GM12873 (cell line): ENCODE data around the gene G3BP1.
A peak's percentile ranks its signal among the peaks of the same experiment; 100 is the strongest.

ENCODE experiments used
- TF ChIP-seq, protein P1 (sequence below): IDR thresholded peaks from 2 replicates; pipeline ENCODE4 v1.5.1; 2012; ENCODE audit warnings: low read depth, mild to moderate bottlenecking, moderate library complexity, low read length, control low read depth; ENCODE audit not compliant: insufficient read depth; ENCODE audit errors: missing control alignments

G3BP1 gene

DNA sequence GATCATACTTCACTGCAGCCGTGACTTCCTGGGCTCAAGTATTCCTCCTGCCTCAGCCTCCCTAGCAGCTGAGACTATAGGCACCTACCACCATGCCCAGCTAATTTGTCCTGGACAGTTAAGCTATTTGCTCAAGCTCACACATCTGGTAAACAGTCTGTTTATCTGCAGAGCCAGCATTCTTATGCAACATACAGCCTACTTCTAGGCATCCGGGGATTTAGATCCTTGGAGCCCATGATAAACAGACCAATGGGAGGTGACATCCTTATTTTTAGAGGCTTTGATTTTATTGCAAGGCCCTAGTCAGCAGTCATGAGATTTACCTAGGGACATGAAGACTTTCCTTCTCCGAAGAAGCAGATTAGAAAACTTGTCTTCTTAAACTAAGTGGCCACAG is 34.3 kb upstream of the G3BP1 start:
- TF ChIP-seq, protein P1, sequence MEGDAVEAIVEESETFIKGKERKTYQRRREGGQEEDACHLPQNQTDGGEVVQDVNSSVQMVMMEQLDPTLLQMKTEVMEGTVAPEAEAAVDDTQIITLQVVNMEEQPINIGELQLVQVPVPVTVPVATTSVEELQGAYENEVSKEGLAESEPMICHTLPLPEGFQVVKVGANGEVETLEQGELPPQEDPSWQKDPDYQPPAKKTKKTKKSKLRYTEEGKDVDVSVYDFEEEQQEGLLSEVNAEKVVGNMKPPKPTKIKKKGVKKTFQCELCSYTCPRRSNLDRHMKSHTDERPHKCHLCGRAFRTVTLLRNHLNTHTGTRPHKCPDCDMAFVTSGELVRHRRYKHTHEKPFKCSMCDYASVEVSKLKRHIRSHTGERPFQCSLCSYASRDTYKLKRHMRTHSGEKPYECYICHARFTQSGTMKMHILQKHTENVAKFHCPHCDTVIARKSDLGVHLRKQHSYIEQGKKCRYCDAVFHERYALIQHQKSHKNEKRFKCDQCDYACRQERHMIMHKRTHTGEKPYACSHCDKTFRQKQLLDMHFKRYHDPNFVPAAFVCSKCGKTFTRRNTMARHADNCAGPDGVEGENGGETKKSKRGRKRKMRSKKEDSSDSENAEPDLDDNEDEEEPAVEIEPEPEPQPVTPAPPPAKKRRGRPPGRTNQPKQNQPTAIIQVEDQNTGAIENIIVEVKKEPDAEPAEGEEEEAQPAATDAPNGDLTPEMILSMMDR = no peak

DNA sequence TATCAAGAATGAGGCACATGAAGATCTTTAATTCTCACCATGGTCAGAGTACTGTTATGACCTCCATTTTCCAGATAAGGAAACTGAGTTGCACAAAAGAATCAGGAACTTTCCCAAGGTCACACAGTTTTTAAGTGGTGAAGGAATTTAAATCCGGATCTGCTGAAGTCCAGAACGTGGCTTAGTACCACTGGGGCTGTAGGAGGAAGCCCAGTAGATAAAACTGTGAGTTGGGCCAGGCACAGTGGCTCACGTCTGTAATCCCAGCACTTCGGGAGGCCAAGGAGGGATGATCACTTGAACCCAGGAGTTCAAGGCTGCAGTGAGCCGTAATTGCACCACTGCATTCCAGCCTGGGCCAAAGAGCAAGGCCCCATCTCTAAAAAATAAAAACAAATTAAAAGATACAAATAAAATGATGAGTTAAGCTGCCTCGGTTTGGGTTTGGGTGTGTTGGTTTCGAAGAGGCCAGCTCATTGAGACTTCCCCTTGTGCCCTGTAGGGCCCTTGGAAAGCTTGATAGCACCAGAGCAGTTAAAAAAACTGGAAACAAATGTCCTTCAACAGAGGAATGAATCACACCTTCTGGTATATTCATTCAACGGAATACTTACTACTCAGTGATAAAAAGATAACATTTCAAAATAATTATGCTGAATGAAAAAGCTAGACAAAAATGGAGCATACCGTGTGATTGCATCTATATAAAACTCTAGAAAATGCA is 33.5 kb upstream of the G3BP1 start:
- TF ChIP-seq, protein P1 = no peak

DNA sequence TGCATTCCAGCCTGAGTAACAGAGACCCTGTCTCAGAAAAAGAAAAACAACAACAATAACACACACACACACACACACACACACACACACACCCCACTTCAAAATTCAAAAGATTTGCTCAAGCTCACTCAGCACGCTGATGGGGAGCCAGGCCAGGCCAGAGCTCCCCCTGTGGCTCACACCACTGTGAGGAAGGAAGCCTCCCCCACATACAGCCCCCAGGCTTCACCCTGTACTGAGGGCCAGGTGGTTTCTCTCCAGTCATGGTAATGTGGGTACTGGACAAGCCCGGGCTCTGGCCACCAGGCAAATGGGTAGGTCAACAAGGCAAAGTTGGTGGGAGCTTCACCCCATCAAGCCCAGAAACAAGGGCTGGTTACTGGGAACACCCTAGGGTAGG is 32.4 kb upstream of the G3BP1 start:
- TF ChIP-seq, protein P1 = no peak

DNA sequence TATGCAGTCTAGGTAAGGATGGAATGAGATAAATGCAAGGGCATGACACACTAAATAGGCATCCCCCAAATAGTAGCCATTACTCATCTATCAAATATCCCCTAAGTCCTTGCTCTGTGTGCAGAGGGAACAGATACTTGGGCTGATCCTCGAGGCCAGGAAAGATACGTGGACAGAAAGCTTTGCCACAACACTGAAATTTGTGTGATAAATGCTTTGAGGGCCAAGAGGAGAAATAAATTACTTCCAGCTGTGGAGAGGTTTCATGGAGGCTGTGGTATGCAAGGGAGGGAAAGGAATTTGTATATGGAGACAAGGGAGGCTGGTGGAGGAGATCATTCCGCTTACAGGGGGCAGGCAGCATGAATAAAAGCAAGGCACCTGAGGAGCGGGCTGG is 31.8 kb upstream of the G3BP1 start:
- TF ChIP-seq, protein P1 = no peak

DNA sequence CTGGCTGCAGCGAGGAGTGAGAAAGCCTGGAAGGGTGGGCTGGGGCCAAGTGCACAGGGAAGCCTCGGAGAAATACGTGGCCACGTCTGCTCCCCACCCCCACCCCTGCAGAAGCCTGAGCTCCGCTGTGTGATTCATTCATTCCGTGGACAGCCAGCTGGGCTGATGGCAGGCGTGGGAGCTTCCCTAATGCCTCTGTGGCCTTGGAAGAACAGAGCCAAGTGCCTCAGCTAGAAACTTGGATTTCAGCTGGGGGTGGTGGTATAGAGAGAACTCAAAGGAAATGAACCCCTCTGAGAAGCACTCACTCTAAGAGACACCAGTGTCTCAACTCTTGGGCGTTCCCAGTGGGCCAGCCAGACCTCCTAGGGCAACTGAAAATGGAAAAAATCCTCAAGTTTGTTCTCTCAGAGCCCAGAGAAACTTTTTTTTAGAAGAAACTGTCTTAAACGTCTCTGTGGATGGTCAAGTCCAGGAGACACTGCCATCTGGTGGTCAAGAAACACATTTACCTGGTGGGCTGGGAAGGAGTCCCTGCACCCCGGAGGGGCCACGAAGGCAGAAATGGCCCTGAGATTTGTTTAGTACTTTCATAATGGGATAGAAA is 31.3 kb upstream of the G3BP1 start:
- TF ChIP-seq, protein P1 = peak; percentile 79

DNA sequence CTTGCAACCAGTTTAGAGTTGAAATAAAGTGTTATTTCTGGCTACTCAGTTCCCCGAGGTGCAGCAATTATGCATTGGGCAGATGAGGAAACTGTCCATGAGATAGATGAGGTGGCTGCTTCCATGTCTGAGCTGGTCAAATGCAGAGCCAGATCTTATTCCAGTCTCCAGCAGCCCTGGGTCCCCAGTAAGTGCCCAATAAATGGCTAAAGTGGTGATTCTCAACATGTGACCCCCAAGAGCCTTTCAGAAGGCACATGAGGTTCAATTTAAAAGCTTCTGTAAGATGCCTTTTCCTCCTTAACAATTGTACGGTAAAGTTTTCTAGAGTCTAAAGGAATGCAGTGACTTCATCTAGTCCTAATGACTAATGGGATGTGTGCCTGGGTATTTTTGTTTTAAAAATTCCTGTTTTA is 30.8 kb upstream of the G3BP1 start:
- TF ChIP-seq, protein P1 = no peak

DNA sequence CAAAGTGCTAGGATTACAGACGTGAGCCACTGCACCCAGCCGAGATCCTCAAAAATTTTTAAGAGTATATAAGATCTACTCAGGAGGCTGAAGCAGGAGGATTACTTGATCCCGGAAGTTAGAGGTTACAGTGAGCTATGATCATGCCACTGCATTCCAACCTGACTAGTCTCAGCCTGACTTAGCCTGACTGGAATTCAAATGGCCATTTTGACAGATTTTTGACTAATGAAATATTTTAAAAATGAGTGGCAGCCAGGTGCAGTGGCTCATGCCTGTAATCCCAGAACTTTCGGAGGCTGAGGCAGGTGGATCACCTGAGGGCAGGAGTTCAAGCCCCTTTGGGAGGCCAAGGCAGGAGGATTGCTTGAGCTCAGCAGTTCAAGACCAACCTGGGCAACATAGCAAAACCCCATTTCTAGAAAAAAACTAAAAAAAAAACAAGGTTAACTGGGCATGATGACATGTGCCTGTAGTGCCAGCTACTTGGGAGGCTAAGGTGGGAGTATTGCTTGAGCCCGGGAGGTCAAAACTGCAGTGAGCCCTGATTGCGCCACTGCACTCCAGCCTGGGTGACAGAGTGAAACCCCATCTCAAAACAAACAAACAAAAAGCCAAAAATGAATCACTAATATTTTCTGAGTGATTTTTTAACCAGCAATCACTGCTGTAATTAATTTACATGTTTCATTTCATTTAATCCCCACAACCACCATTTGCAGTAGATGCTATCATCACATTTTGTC is 29.9 kb upstream of the G3BP1 start:
- TF ChIP-seq, protein P1 = no peak
